ENCODE results near the gene SAFB.
"Not testable (repeated sequence)": the region's sequence is repeated elsewhere in the genome, so short reads cannot be mapped to it uniquely, and the experiment has no call there.

Gene SAFB

DNA sequence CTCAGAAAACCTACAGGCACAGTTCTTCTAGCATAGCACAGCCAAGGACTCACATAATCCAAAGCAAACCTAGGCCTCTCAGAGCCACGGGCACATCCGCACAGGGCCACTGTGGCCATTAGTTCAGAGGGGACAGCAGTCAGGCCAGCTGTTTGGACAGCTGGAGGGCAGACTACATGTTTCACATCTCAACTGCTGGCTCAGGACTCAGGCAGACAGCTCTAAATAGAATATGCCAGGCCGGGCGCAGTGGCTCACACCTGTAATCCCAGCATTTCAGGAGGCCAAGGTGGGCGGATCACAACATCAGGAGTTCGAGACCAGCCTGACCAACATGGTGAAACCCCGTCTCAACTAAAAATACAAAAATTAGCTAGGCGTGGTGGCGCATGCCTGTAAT lies 27.1 kb upstream of the SAFB start:
- H3K36me3 ChIP-seq (ENCODE audit: insufficient read depth, low read length), result peaks cover 98% of the 10 kb centered on the region
- H3K9ac ChIP-seq (ENCODE audit: low read depth, low read length), result no peak overlapping the region
- no peaks in the 10 kb centered on the region for H3K9me3 ChIP-seq (ENCODE audit: insufficient read depth, low read depth, low read length)
- no peak overlapping the region for H3K27ac ChIP-seq (ENCODE audit: low read depth, low read length)
- H3K4me3 ChIP-seq (ENCODE audit: low read length), result no peak overlapping the region
- no peaks in the 10 kb centered on the region for H3K4me1 ChIP-seq (ENCODE audit: insufficient read depth, low read length)
- H3K27me3 ChIP-seq (ENCODE audit: insufficient read depth, low read length), result no peaks in the 10 kb centered on the region
- 94% methylated on average over 9 of the region's 9 CpGs for WGBS

DNA sequence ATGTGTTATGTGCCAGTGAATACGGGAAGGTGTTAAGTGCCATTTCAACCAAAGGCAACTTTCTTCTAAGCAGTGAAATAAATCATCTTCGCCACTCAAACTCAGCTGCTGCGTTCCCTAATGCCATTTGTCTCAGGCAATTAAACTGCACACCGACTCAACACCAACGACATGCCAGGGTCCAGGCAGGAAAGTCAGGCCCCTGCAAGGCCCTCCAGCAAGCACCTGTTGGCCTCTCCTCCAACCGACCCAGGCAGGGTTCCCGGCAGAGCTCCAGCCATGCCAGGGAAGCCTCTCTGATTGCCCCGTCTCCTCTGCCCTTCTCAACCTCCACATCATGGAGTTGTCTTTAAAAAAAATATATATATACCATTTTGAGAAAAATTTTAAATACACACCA lies 22.1 kb upstream of the SAFB start:
- H3K27me3 ChIP-seq (ENCODE audit: insufficient read depth, low read length), result no peaks in the 10 kb centered on the region
- H3K4me1 ChIP-seq (ENCODE audit: insufficient read depth, low read length), result no peaks in the 10 kb centered on the region
- peaks cover 95% of the 10 kb centered on the region for H3K36me3 ChIP-seq (ENCODE audit: insufficient read depth, low read length)
- no peaks in the 10 kb centered on the region for H3K9me3 ChIP-seq (ENCODE audit: insufficient read depth, low read depth, low read length)
- H3K27ac ChIP-seq (ENCODE audit: low read depth, low read length), result no peak overlapping the region
- 93% methylated on average over 7 of the region's 8 CpGs for WGBS
- no peak overlapping the region for H3K9ac ChIP-seq (ENCODE audit: low read depth, low read length)
- no peak overlapping the region for H3K4me3 ChIP-seq (ENCODE audit: low read length)

DNA sequence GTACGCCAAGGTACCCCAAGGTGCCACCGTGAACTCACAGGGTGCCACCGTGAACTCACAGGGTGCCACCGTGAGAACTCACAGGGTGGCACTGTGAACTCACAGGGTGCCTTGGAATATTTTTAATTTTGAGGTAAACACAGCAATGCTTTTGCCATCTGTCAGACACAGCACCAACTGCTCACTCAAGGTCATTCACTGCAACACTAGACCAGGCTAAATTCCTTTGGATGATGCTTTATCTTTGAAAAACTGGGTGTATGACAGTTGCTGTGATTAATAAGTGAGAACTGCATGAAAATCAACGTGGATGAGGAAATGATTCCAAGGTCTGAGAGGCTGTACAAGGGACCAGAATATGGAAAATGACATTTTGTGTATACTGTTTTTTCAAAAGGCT lies 19.3 kb upstream of the SAFB start:
- H3K4me1 ChIP-seq (ENCODE audit: insufficient read depth, low read length), result no peaks in the 10 kb centered on the region
- no peak overlapping the region for H3K27ac ChIP-seq (ENCODE audit: low read depth, low read length)
- WGBS, result 97% methylated on average over 5 of the region's 5 CpGs
- no peaks in the 10 kb centered on the region for H3K27me3 ChIP-seq (ENCODE audit: insufficient read depth, low read length)
- H3K4me3 ChIP-seq (ENCODE audit: low read length), result no peak overlapping the region
- peaks cover 92% of the 10 kb centered on the region for H3K36me3 ChIP-seq (ENCODE audit: insufficient read depth, low read length)
- H3K9ac ChIP-seq (ENCODE audit: low read depth, low read length), result no peak overlapping the region
- no peaks in the 10 kb centered on the region for H3K9me3 ChIP-seq (ENCODE audit: insufficient read depth, low read depth, low read length)

DNA sequence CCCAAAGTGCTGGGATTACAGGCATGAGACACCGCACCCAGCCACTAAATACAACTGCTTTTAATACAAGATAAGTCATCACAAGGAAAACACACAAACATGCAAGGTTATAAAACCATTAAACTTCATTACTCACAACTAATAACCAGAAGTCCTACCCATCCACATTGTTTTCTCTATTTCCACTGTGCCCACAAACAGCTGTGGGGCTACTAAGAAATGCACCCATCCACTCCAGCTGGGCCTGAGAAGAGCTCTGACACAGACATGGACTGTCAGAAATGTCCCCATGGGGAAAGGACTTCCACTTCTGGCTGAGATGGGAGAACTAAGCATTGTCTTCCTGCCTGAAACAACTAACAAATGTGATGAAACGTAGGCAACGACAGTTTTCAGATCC lies 17.5 kb upstream of the SAFB start:
- no peak overlapping the region for H3K27ac ChIP-seq (ENCODE audit: low read depth, low read length)
- peaks cover 92% of the 10 kb centered on the region for H3K36me3 ChIP-seq (ENCODE audit: insufficient read depth, low read length)
- 95% methylated on average over 3 of the region's 3 CpGs for WGBS
- no peak overlapping the region for H3K9ac ChIP-seq (ENCODE audit: low read depth, low read length)
- no peak overlapping the region for H3K4me3 ChIP-seq (ENCODE audit: low read length)
- no peaks in the 10 kb centered on the region for H3K27me3 ChIP-seq (ENCODE audit: insufficient read depth, low read length)
- no peaks in the 10 kb centered on the region for H3K4me1 ChIP-seq (ENCODE audit: insufficient read depth, low read length)
- H3K9me3 ChIP-seq (ENCODE audit: insufficient read depth, low read depth, low read length), result no peaks in the 10 kb centered on the region

DNA sequence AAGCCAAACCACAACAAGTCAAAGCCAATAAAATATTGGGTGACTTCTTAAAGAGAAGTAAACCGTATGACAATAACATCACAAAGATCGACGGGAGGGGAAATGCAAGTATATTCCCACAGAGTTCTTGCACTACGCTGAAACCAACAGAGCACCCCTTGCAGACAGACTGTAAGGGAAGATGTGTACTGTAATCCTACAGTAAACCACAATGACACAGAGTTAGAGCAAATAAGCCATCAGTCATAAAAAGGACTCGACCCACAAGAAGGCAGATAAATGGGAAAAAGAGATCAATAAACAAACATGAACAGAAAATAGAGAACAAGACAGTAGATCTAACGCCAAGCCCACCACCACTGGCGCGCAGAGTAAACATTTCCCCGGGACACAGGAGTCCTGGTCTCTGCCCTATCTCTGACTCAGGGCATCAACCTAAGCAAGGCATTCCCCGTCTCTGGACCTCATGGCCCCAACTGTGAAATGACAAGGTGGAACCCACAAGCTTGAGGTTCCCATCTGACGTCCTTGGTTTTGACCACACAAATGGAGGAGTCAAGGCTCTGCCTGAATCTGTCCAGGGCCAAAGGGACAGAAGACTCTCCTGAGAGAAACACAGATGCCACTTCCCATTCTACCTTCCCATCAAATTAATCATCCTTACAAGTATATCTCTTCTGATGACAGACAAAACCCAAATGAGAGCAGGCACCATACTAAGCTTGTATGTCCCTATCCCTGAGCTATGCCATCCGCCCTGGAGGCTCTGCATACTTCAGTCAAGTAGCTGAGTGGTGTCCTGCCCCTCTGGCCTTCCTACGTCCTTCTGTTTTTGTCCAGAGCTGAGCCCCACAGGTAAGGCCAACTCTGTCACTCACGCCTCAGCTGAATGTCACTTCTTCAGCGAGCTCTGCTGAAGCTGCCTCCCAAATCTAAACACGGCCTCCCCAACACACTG lies 15.3 kb upstream of the SAFB start:
- Histone ChIP-seq H3K9ac (ENCODE audit: low read depth, low read length) (no peak overlapping the region), H3K36me3 (ENCODE audit: insufficient read depth, low read length) (peaks cover 89% of the 10 kb centered on the region), H3K27ac (ENCODE audit: low read depth, low read length) (no peak overlapping the region), H3K4me3 (ENCODE audit: low read length) (no peak overlapping the region), H3K4me1 (ENCODE audit: insufficient read depth, low read length) (no peaks in the 10 kb centered on the region), H3K9me3 (ENCODE audit: insufficient read depth, low read depth, low read length) (no peaks in the 10 kb centered on the region), H3K27me3 (ENCODE audit: insufficient read depth, low read length) (no peaks in the 10 kb centered on the region)
- 93% methylated on average over 16 of the region's 16 CpGs for WGBS

DNA sequence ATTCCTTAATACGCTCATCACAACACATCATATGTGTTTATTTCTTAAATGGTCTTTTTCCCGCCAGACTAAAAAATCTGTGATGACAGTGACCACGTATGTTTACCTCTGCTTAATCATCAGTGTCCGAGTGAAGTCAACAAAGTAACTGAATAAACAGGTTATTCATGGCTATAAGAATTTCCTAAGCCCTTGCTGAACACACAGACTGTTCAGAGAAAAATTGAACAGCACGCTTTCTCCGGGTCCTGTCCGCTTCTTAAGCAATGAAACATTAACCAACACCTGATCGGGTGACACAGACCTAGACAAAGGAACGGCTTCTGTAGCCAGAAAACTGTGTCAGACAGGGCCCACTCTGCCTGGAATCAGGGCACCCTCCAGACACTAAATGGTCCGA lies 14.6 kb upstream of the SAFB start:
- Histone ChIP-seq H3K27ac (ENCODE audit: low read depth, low read length) (no peak overlapping the region), H3K9ac (ENCODE audit: low read depth, low read length) (no peak overlapping the region), H3K4me1 (ENCODE audit: insufficient read depth, low read length) (no peaks in the 10 kb centered on the region), H3K9me3 (ENCODE audit: insufficient read depth, low read depth, low read length) (no peaks in the 10 kb centered on the region), H3K27me3 (ENCODE audit: insufficient read depth, low read length) (no peaks in the 10 kb centered on the region), H3K4me3 (ENCODE audit: low read length) (no peak overlapping the region), H3K36me3 (ENCODE audit: insufficient read depth, low read length) (peaks cover 89% of the 10 kb centered on the region)
- WGBS, result 97% methylated on average over 10 of the region's 10 CpGs

DNA sequence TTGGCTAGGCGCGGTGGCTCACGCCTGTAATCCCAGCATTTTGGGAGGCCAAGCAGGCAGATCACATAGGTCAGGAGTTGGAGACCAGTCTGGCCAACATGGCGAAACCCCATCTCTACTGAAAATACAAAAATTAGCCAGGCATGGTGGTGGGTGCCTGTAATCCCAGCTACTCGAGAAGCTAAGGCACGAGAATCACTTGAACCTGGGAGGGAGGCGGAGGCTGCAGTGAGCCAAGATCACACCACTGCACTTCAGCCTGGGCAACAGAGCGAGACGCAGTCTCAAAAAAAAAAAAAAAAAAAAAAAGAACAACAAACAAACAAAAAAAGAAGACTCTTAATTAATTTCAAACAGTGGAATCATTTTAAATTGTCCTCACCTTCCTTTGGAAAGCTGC lies 14.1 kb upstream of the SAFB start:
- H3K9ac ChIP-seq (ENCODE audit: low read depth, low read length); H3K9me3 ChIP-seq (ENCODE audit: insufficient read depth, low read depth, low read length); H3K4me3 ChIP-seq (ENCODE audit: low read length); H3K27me3 ChIP-seq (ENCODE audit: insufficient read depth, low read length); H3K27ac ChIP-seq (ENCODE audit: low read depth, low read length); H3K4me1 ChIP-seq (ENCODE audit: insufficient read depth, low read length): not testable (repeated sequence)
- H3K36me3 ChIP-seq (ENCODE audit: insufficient read depth, low read length), result peaks cover 89% of the 10 kb centered on the region
- WGBS, result 93% methylated on average over 9 of the region's 9 CpGs

DNA sequence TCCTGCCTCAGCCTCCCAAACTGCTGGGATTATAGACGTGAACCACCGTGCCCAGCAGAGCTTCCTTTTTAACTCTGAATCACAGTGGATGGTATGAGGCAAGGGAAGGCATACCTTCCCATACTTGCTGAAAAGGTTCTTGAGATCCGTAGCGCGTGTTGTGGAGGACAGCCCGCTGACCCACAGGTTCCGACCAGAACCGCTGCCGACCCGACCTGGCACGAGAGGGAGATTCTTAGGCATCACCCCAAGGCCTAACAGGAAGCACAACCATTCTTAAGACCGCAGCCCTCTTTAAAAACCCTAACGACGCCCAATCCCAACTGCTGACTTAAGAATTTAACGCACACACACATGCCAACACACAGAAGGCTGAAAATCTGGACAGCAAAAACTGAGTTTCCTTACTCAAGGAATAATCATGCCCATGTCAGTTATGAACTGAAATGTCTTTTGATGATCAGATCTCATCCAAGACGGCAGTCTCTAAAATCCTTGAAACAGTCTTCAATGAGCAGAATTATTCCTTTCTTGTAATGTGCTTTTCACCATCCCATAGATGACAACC lies 12.9 kb upstream of the SAFB start:
- Histone ChIP-seq H3K36me3 (ENCODE audit: insufficient read depth, low read length) (peaks cover 89% of the 10 kb centered on the region), H3K9ac (ENCODE audit: low read depth, low read length) (no peak overlapping the region), H3K27ac (ENCODE audit: low read depth, low read length) (no peak overlapping the region), H3K4me1 (ENCODE audit: insufficient read depth, low read length) (no peaks in the 10 kb centered on the region), H3K9me3 (ENCODE audit: insufficient read depth, low read depth, low read length) (no peaks in the 10 kb centered on the region), H3K27me3 (ENCODE audit: insufficient read depth, low read length) (no peaks in the 10 kb centered on the region), H3K4me3 (ENCODE audit: low read length) (no peak overlapping the region)
- WGBS, result 96% methylated on average over 16 of the region's 16 CpGs

DNA sequence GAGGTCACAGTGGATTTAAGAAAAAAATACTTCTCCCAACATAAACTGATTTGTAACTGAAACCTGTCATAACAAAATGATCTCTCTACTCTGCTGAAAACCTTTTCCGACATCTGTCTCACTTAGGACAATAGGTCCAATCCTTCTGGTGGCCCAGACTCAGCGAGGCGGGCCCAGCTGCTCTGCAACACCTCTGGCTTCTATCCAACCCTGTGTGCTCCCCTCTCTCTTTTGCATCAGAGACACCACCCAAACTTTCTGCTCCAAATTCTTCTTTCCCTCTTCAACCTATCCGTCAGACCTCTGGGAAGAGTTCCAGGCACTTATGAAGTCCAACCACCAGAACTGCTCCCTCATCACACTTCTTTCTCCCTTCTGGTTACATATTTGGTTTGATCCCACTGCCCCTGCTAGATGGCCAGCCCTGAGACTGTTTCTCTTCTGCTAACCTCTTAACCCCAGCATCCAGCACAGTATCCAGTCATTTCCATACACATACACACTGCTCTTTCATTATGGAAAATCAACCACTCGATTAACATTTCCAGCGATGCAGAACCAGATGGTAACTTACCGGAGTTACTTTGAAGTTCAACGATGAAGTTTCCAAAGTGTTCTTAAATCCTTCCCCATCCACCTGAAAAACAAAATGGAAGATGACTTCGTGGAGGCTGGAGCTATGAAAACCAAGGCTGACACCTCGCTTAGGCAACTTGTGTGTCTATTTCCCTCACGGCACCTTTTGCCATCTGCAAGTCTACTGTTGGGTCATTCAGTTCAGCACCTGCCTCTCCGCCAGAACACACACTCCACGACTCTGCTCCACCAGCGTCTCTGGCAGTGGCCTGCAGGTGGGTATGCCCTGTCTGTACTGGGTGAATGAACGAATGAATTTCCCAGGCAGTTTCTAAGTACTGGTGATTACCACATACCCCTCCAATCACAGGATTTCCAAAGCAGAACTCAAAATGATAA lies 9.7 kb upstream of the SAFB start:
- no peak overlapping the region for H3K27ac ChIP-seq (ENCODE audit: low read depth, low read length)
- H3K9ac ChIP-seq (ENCODE audit: low read depth, low read length), result no peak overlapping the region
- no peaks in the 10 kb centered on the region for H3K4me1 ChIP-seq (ENCODE audit: insufficient read depth, low read length)
- H3K27me3 ChIP-seq (ENCODE audit: insufficient read depth, low read length), result no peaks in the 10 kb centered on the region
- H3K9me3 ChIP-seq (ENCODE audit: insufficient read depth, low read depth, low read length), result no peaks in the 10 kb centered on the region
- peaks cover 91% of the 10 kb centered on the region for H3K36me3 ChIP-seq (ENCODE audit: insufficient read depth, low read length)
- WGBS, result 94% methylated on average over 15 of the region's 15 CpGs
- H3K4me3 ChIP-seq (ENCODE audit: low read length), result no peak overlapping the region

DNA sequence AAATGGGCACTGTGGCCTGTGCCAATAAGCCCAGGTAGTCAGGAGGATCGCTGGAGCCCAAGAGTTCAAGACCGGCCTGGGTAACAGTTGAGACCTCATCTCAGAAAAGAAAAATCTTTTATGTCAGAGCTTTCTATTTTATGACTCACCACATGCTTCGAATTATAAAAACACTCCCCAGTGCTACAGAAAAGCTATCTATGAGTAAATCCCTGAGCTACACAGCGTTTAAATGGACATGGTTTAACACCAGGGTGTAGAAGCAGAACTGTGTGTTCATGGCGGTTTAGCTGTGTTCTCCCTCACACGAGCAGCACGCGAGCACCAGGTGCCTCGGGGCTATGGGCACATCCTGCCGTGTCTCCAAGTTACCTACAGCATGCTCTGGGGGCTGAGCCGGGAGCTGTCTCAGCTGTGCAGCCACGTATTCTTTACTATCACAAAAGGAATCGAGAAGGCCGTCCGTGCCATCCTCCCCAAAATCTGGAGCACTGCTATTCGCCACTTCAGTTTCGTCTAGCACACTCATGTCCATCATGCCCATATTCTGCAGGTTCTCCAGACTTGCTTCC lies 7.0 kb upstream of the SAFB start:
- Histone ChIP-seq H3K27ac (ENCODE audit: low read depth, low read length) (no peak overlapping the region), H3K27me3 (ENCODE audit: insufficient read depth, low read length) (no peaks in the 10 kb centered on the region), H3K9me3 (ENCODE audit: insufficient read depth, low read depth, low read length) (no peaks in the 10 kb centered on the region), H3K36me3 (ENCODE audit: insufficient read depth, low read length) (peaks cover 89% of the 10 kb centered on the region), H3K9ac (ENCODE audit: low read depth, low read length) (no peak overlapping the region), H3K4me1 (ENCODE audit: insufficient read depth, low read length) (no peaks in the 10 kb centered on the region), H3K4me3 (ENCODE audit: low read length) (no peak overlapping the region)
- 96% methylated on average over 17 of the region's 17 CpGs for WGBS
